HL-60/S4 treated with phorbol 12-myristate 13-acetate at 8.2 ng/mL for 4 days and 3 days (cell line): ENCODE data around the gene TBCC.

Source experiments
- in situ Hi-C: fragments of 300-500 bp; cut with MboI; formaldehyde crosslinking; loops from 2 replicates; pipeline ENCODE4 v1.15.0; 2022; ENCODE audit warnings: low sequenced_read_pairs

Gene TBCC

GRCh38 chr6:42771741-42772100 lies 25.8 kb upstream of the TBCC start:
- in situ Hi-C loops = no loop called here

GRCh38 chr6:42769836-42770235 lies 23.9 kb upstream of the TBCC start:
- in situ Hi-C loops = no loop called here

- in situ Hi-C loops = no loop called here
Measured at GRCh38 chr6:42769051-42769450, 23.1 kb upstream of the TBCC start.

- in situ Hi-C loops = no loop called here
Measured at GRCh38 chr6:42766163-42766670, 20.3 kb upstream of the TBCC start.

GRCh38 chr6:42764911-42765648 lies 19.2 kb upstream of the TBCC start:
- in situ Hi-C loops = no loop called here

GRCh38 chr6:42762950-42763349 lies 17.0 kb upstream of the TBCC start:
- in situ Hi-C loops = no loop called here

GRCh38 chr6:42762426-42762859 lies 16.5 kb upstream of the TBCC start:
- in situ Hi-C loops = no loop called here

- in situ Hi-C loops = no loop called here
Measured at GRCh38 chr6:42761287-42762067, 15.6 kb upstream of the TBCC start.

- in situ Hi-C loops = no loop called here
Measured at GRCh38 chr6:42758756-42759430, 13.0 kb upstream of the TBCC start.

- in situ Hi-C loops = no loop called here
Measured at GRCh38 chr6:42756722-42757121, 10.8 kb upstream of the TBCC start.

GRCh38 chr6:42754759-42755158 lies 8.9 kb upstream of the TBCC start:
- in situ Hi-C loops = no loop called here

GRCh38 chr6:42751055-42751454 lies 5.2 kb upstream of the TBCC start:
- in situ Hi-C loops = no loop called here

GRCh38 chr6:42748203-42748898 lies 2.4 kb upstream of the TBCC start:
- in situ Hi-C loops = no loop called here

- in situ Hi-C loops = no loop called here
Measured at GRCh38 chr6:42746463-42747391, 824 bp upstream of the TBCC start.

- in situ Hi-C loops = no loop called here
Measured at GRCh38 chr6:42745083-42745639, 742 bp downstream of the TBCC start.

- in situ Hi-C loops = no loop called here
Measured at GRCh38 chr6:42744351-42744893, 1.5 kb downstream of the TBCC start.

GRCh38 chr6:42742116-42742894 lies 3.6 kb downstream of the TBCC start:
- in situ Hi-C loops = no loop called here

GRCh38 chr6:42740725-42741124 lies 5.2 kb downstream of the TBCC start:
- in situ Hi-C loops = no loop called here

- in situ Hi-C loops = no loop called here
Measured at GRCh38 chr6:42735976-42736375, 9.9 kb downstream of the TBCC start.
